HG03103 (cell line): ENCODE results near the gene USP2.

ENCODE experiments used
- ATAC-seq: cut with Tn5 transposase; IDR thresholded peaks from one replicate; pipeline ENCODE4 v1.9.1; 2021; ENCODE audit warnings: low read depth; ENCODE audit not compliant: unreplicated experiment

USP2 gene

GRCh38 chr11:119377112-119377901, 4.2 kb downstream of the USP2 start:
- ATAC-seq = no peak

- no peak for ATAC-seq
These were observed 5.2 kb downstream of the USP2 start for GRCh38 chr11:119376197-119376847.

- no peak for ATAC-seq
These were observed 5.9 kb downstream of the USP2 start for GRCh38 chr11:119375337-119376196.

- ATAC-seq = no peak
These were observed 6.7 kb downstream of the USP2 start for GRCh38 chr11:119374632-119375336.

GRCh38 chr11:119373921-119374631, 7.4 kb downstream of the USP2 start:
- ATAC-seq = no peak

- ATAC-seq = no peak
These were observed 8.2 kb downstream of the USP2 start for GRCh38 chr11:119373059-119373920.

GRCh38 chr11:119372260-119373058, 9.0 kb downstream of the USP2 start:
- ATAC-seq = no peak

GRCh38 chr11:119371778-119372182, 9.7 kb downstream of the USP2 start:
- no peak for ATAC-seq

- ATAC-seq = no peak
These were observed 10.4 kb downstream of the USP2 start for GRCh38 chr11:119371067-119371601.

- ATAC-seq = no peak
These were observed 10.9 kb downstream of the USP2 start for GRCh38 chr11:119370486-119371046.

GRCh38 chr11:119369132-119369925, 12.2 kb downstream of the USP2 start:
- no peak for ATAC-seq

GRCh38 chr11:119368121-119369034, 13.1 kb downstream of the USP2 start:
- no peak for ATAC-seq

GRCh38 chr11:119367661-119368120, 13.8 kb downstream of the USP2 start:
- no peak for ATAC-seq

- no peak for ATAC-seq
These were observed 14.5 kb downstream of the USP2 start for GRCh38 chr11:119366690-119367620.
